Aorta (tissue), 5 donors: ENCODE data around the gene OVAAL. TPM values are rescaled to one million over a fixed set of nuclear protein-coding genes. Genes with fewer than 3 reads are reported as not detected.
"Not testable (repeated sequence)": the region's sequence is repeated elsewhere in the genome, so short reads cannot be mapped to it uniquely, and the experiment has no call there.

ENCODE experiments used
- ATAC-seq: fragments of 200-7000 bp; cut with Tn5 transposase; one replicate; pipeline ENCODE4 v1.9.1; 2022; ENCODE audit warnings: moderate library complexity; ENCODE audit not compliant: low FRiP score
- DNase-seq, 2 donors: peaks; one replicate each; pipeline ENCODE4 v3.0.0-alpha.2; 2020
- H3K27ac ChIP-seq, 2 donors: one replicate each; pipeline ENCODE4 v1.5.1; 2013; ENCODE audit warnings: low read length in 2 of 2, mild to moderate bottlenecking in 2 of 2, moderate library complexity in 2 of 2, control low read depth in 1 of 2, inconsistent platforms in 1 of 2, low read depth in 1 of 2
- H3K27me3 ChIP-seq, 2 donors: one replicate each; pipeline ENCODE4 v1.6.1; 2013; ENCODE audit warnings: control low read depth in 1 of 2, low read length in 1 of 2, mild to moderate bottlenecking in 1 of 2, moderate library complexity in 1 of 2; ENCODE audit not compliant: insufficient read depth in 2 of 2, control insufficient read depth in 1 of 2
- H3K36me3 ChIP-seq, 2 donors: one replicate each; pipeline ENCODE4 v1.6.1; 2013; ENCODE audit warnings: control low read depth in 1 of 2, low read length in 1 of 2, mild to moderate bottlenecking in 1 of 2; ENCODE audit not compliant: insufficient read depth in 2 of 2, control insufficient read depth in 1 of 2
- H3K4me1 ChIP-seq, 2 donors: one replicate each; pipeline ENCODE4 v1.6.1; 2013; ENCODE audit warnings: low read length in 2 of 2, control low read depth in 1 of 2, mild to moderate bottlenecking in 1 of 2, moderate library complexity in 1 of 2; ENCODE audit not compliant: insufficient read depth in 2 of 2, control insufficient read depth in 1 of 2
- H3K4me3 ChIP-seq, 2 donors: one replicate each; pipeline ENCODE4 v1.5.1; 2013; ENCODE audit warnings: low read length in 2 of 2, control low read depth in 1 of 2, mild to moderate bottlenecking in 1 of 2
- H3K9me3 ChIP-seq: one replicate; pipeline ENCODE4 v1.6.1; 2013; ENCODE audit warnings: mild to moderate bottlenecking, low read length; ENCODE audit not compliant: control insufficient read depth
- WGBS, 2 donors: extraction: QIAGEN DNeasy Blood & Tissue Kit; methylation state at CpG; one replicate each; pipeline ENCODE4 v1.1.7; 2013; 5-methylcytosine and 5-hydroxymethylcytosine counted together
- intact Hi-C, 2 donors: fragments of 100-400 bp; cut with DNase I; formaldehyde crosslinking; loops; one replicate each; pipeline versions ENCODE4 v1.14.2 to v1.15.0; 2022
- polyA plus RNA-seq, 2 donors: library from polyadenylated mRNA; stranded (reverse); fragments of 200-250 nt; gene quantifications; one replicate each; pipeline ENCODE4 v1.2.3, GENCODE V29; 2013
- total RNA-seq, 2 donors: library from RNA; stranded (reverse); fragmentation: NEBNext Ultra II Directional; extraction: Animal tissue kit (Norgen Biotek cat#: 25700); gene quantifications; one replicate each; pipeline ENCODE4 v1.2.1, GENCODE V29; 2021
- donor health status: healthy with polysubstance abuse.
- donor health status: Bipolar disorder and iron deficiency.
- donor health status: DM: no; HTN: no; CAD: no.
- donor health status: DM: no; HTN: no; CAD: no.
- donor health status: DM: yes; HTN: yes; CAD: no.

The OVAAL gene
- total and polyA plus RNA-seq, 4 donors: not detected

- WGBS, 2 donors: 3 to 11% methylated on average over 2 of the region's 2 CpGs
- intact Hi-C loops: loop anchor here in 1 of 2 donors (5.0 kb wide), 2 partner anchors 45 to 90 kb away; partner anchors contain the start of gene XPR1
- H3K4me1 ChIP-seq: peaks cover 0 to 14% of the 10 kb centered on the region in 2 donors
- peak overlapping the region; percentile 87 to 98 for H3K27ac ChIP-seq
- ATAC-seq (peak; percentile 47), DNase-seq (no peak)
- H3K36me3 ChIP-seq: no peaks in the 10 kb centered on the region
- H3K4me3 ChIP-seq: no peak overlapping the region
- no peaks in the 10 kb centered on the region for H3K27me3 ChIP-seq
- no peaks in the 10 kb centered on the region for H3K9me3 ChIP-seq
Observed at GRCh38 chr1:180542838-180543145, 16.0 kb upstream of the OVAAL start.

- H3K27ac ChIP-seq: peak overlapping the region in 1 of 2 donors; percentile 60
Observed at GRCh38 chr1:180544050-180544449, 14.7 kb upstream of the OVAAL start.

GRCh38 chr1:180545991-180546390 lies 12.8 kb upstream of the OVAAL start:
- H3K4me1 ChIP-seq: peaks cover 0 to 9% of the 10 kb centered on the region in 2 donors
- no peak for ATAC-seq
- no peak for DNase-seq
- no peaks in the 10 kb centered on the region for H3K27me3 ChIP-seq
- WGBS, 2 donors: 98 to 100% methylated on average over 1 of the region's 1 CpG
- no peak overlapping the region for H3K4me3 ChIP-seq
- no peaks in the 10 kb centered on the region for H3K36me3 ChIP-seq
- no peaks in the 10 kb centered on the region for H3K9me3 ChIP-seq
- no peak overlapping the region for H3K27ac ChIP-seq
- intact Hi-C loops: no loop called here

More at GRCh38 chr1:180544050-180544449, 14.7 kb upstream of the OVAAL start:
- no peak overlapping the region for H3K4me3 ChIP-seq
- DNase-seq (no peak), ATAC-seq (no peak)
- H3K36me3 ChIP-seq: no peaks in the 10 kb centered on the region
- peaks cover 0 to 14% of the 10 kb centered on the region in 2 donors for H3K4me1 ChIP-seq
- H3K9me3 ChIP-seq: no peaks in the 10 kb centered on the region
- no peaks in the 10 kb centered on the region for H3K27me3 ChIP-seq
- intact Hi-C loops: loop anchor here in 1 of 2 donors (5.0 kb wide), 2 partner anchors 43 to 88 kb away; partner anchors contain the start of gene XPR1
- 53 to 61% methylated on average over 4 of the region's 4 CpGs for WGBS, 2 donors

- no peaks in the 10 kb centered on the region for H3K27me3 ChIP-seq
- no peak overlapping the region for H3K27ac ChIP-seq
- H3K36me3 ChIP-seq: no peaks in the 10 kb centered on the region
- peaks cover 0 to 2% of the 10 kb centered on the region in 2 donors for H3K4me1 ChIP-seq
- intact Hi-C loops: no loop called here
- 81 to 92% methylated on average over 7 of the region's 7 CpGs for WGBS, 2 donors
- H3K9me3 ChIP-seq: no peaks in the 10 kb centered on the region
- ATAC-seq (no peak), DNase-seq (no peak)
- H3K4me3 ChIP-seq: no peak overlapping the region
Observed at GRCh38 chr1:180548686-180549317, 10.0 kb upstream of the OVAAL start.

GRCh38 chr1:180549770-180550169 lies 9.0 kb upstream of the OVAAL start:
- 87 to 97% methylated on average over 8 of the region's 8 CpGs for WGBS, 2 donors
- H3K9me3 ChIP-seq, ATAC-seq, H3K4me1 ChIP-seq, intact Hi-C loops, DNase-seq, H3K36me3 ChIP-seq, H3K27ac ChIP-seq, H3K4me3 ChIP-seq, H3K27me3 ChIP-seq: not testable (repeated sequence)

- peaks cover 0 to 2% of the 10 kb centered on the region in 2 donors for H3K4me1 ChIP-seq
- H3K4me3 ChIP-seq: no peak overlapping the region
- ATAC-seq (no peak), DNase-seq (no peak)
- intact Hi-C loops: no loop called here
- no peaks in the 10 kb centered on the region for H3K27me3 ChIP-seq
- H3K9me3 ChIP-seq: no peaks in the 10 kb centered on the region
- no peak overlapping the region for H3K27ac ChIP-seq
- 81 to 97% methylated on average over 3 of the region's 3 CpGs for WGBS, 2 donors
- no peaks in the 10 kb centered on the region for H3K36me3 ChIP-seq
Observed at GRCh38 chr1:180550241-180550640, 8.5 kb upstream of the OVAAL start.

GRCh38 chr1:180551997-180552396 lies 6.8 kb upstream of the OVAAL start:
- ATAC-seq (no peak), DNase-seq (no peak)
- Histone ChIP-seq H3K27me3 (no peaks in the 10 kb centered on the region), H3K9me3 (no peaks in the 10 kb centered on the region), H3K27ac (no peak overlapping the region), H3K4me1 (peaks cover 0 to 2% of the 10 kb centered on the region in 2 donors), H3K4me3 (no peak overlapping the region), H3K36me3 (no peaks in the 10 kb centered on the region)
- 73 to 75% methylated on average over 1 of the region's 1 CpG for WGBS, 2 donors
- intact Hi-C loops: no loop called here

- DNase-seq, H3K27ac ChIP-seq, H3K4me1 ChIP-seq, H3K27me3 ChIP-seq, H3K36me3 ChIP-seq, ATAC-seq, H3K4me3 ChIP-seq, H3K9me3 ChIP-seq, intact Hi-C loops: not testable (repeated sequence)
- 95 to 98% methylated on average over 2 of the region's 2 CpGs for WGBS, 2 donors
Observed at GRCh38 chr1:180553046-180553445, 5.7 kb upstream of the OVAAL start.

- ATAC-seq (no peak), DNase-seq (no peak)
- Histone ChIP-seq H3K27me3 (no peaks in the 10 kb centered on the region), H3K27ac (no peak overlapping the region), H3K9me3 (no peaks in the 10 kb centered on the region), H3K4me3 (no peak overlapping the region), H3K4me1 (peaks cover 2 to 5% of the 10 kb centered on the region in 2 donors), H3K36me3 (no peaks in the 10 kb centered on the region)
- intact Hi-C loops: no loop called here
Observed at GRCh38 chr1:180555411-180555810, 3.4 kb upstream of the OVAAL start.
